ENCODE data around the gene KLC3. TPM values are rescaled to one million over a fixed set of nuclear protein-coding genes. Genes with fewer than 3 reads are reported as not detected.

The KLC3 gene
- total RNA-seq, 2 donors from 2014 or later, result 3.4 to 7.0 TPM

DNA sequence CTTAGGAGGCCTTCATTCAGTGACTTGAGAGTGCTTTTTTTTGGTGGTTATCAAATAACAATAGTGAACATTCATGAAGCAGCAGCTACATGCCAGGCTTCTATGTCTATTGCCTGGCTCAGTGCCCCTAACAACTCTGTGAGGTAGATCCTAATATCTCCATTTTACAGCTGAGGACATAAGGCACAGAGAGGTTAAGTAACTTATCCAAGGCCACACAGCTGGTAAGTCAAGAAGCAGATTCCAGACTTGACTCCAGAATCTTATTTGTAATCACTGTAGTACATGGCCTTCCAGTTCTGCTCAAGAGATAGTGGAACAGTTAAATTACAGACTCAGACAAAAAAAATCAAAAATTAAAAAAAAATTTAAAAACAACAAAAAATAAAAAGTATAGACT is 44.7 kb upstream of the KLC3 start:
- H3K36me3 ChIP-seq, result peaks cover 0 to 6% of the 10 kb centered on the region in 2 donors
- H3K27ac ChIP-seq, result no peak overlapping the region
- H3K4me3 ChIP-seq, result no peak overlapping the region
- intact Hi-C loops (cut with DNase I), result no loop called here
- no peak for DNase-seq (ENCODE audit: low spot score)
- H3K9me3 ChIP-seq, result no peaks in the 10 kb centered on the region
- TF ChIP-seq, protein P1, sequence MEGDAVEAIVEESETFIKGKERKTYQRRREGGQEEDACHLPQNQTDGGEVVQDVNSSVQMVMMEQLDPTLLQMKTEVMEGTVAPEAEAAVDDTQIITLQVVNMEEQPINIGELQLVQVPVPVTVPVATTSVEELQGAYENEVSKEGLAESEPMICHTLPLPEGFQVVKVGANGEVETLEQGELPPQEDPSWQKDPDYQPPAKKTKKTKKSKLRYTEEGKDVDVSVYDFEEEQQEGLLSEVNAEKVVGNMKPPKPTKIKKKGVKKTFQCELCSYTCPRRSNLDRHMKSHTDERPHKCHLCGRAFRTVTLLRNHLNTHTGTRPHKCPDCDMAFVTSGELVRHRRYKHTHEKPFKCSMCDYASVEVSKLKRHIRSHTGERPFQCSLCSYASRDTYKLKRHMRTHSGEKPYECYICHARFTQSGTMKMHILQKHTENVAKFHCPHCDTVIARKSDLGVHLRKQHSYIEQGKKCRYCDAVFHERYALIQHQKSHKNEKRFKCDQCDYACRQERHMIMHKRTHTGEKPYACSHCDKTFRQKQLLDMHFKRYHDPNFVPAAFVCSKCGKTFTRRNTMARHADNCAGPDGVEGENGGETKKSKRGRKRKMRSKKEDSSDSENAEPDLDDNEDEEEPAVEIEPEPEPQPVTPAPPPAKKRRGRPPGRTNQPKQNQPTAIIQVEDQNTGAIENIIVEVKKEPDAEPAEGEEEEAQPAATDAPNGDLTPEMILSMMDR (IDR thresholded peaks at IDR 0.05), result no peak
- TF ChIP-seq POLR2AphosphoS5 (IDR thresholded peaks at IDR 0.05), result no peak
- no peak for TF ChIP-seq POLR2A (IDR thresholded peaks at IDR 0.05)
- no peaks in the 10 kb centered on the region for H3K27me3 ChIP-seq (replicated peaks; ENCODE audit: insufficient read depth)
- no peaks in the 10 kb centered on the region for H3K4me1 ChIP-seq (replicated peaks)

DNA sequence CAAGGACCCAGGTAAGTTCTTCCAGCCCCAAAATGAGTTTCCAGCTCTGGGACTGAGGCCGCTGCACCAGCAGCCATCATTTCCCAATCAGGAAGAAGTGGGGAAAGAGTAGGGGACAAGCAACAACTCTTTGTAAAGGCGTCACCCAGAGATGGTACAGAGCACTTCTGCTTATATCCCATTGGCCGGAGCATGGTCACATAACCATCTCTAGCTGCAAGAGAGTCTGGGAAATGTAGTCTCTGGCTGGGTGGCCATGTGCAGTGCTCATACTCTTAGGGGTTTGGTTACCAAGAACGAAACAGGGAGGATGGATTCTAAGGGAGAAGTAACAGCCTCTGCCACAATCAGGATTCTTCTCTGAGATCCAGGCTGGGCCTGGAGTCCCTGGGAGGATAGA is 44.2 kb upstream of the KLC3 start:
- WGBS, result 95% methylated on average over 4 of the region's 4 CpGs
- Histone ChIP-seq H3K4me3 (no peak overlapping the region), H3K4me1 (replicated peaks) (no peaks in the 10 kb centered on the region), H3K27ac (no peak overlapping the region), H3K36me3 (peaks cover 0 to 6% of the 10 kb centered on the region in 2 donors), H3K9me3 (no peaks in the 10 kb centered on the region), H3K27me3 (replicated peaks; ENCODE audit: insufficient read depth) (no peaks in the 10 kb centered on the region)
- DNase-seq (ENCODE audit: low spot score), result no peak
- TF ChIP-seq, protein P1 (IDR thresholded peaks at IDR 0.05), result no peak
- TF ChIP-seq POLR2A (IDR thresholded peaks at IDR 0.05), result no peak
- TF ChIP-seq POLR2AphosphoS5 (IDR thresholded peaks at IDR 0.05), result no peak
- intact Hi-C loops (cut with DNase I), result no loop called here

DNA sequence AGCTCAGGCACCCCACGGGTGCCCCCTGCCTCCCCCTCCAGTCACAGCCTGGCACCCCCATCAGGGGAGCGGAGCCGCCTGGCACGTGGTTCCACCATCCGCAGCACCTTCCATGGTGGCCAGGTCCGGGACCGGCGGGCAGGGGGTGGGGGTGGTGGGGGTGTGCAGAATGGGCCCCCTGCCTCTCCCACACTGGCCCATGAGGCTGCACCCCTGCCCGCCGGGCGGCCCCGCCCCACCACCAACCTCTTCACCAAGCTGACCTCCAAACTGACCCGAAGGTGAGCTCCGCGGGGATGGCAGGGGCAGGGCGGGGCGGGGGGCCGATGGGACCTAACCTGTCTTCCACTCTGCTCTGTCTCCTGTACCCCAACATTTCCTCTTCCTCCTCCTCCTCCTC is 42.9 kb upstream of the KLC3 start:
- WGBS, result 94% methylated on average over 18 of the region's 18 CpGs
- intact Hi-C loops (cut with DNase I), result no loop called here
- H3K36me3 ChIP-seq, result peaks cover 0 to 6% of the 10 kb centered on the region in 2 donors
- DNase-seq (ENCODE audit: low spot score), result no peak
- H3K4me1 ChIP-seq (replicated peaks), result no peaks in the 10 kb centered on the region
- TF ChIP-seq POLR2AphosphoS5 (IDR thresholded peaks at IDR 0.05) (no peak), POLR2A (IDR thresholded peaks at IDR 0.05) (no peak)
- TF ChIP-seq, protein P1 (IDR thresholded peaks at IDR 0.05), result no peak
- H3K27me3 ChIP-seq (replicated peaks; ENCODE audit: insufficient read depth), result no peaks in the 10 kb centered on the region
- no peak overlapping the region for H3K27ac ChIP-seq
- H3K4me3 ChIP-seq, result no peak overlapping the region
- H3K9me3 ChIP-seq, result no peaks in the 10 kb centered on the region

DNA sequence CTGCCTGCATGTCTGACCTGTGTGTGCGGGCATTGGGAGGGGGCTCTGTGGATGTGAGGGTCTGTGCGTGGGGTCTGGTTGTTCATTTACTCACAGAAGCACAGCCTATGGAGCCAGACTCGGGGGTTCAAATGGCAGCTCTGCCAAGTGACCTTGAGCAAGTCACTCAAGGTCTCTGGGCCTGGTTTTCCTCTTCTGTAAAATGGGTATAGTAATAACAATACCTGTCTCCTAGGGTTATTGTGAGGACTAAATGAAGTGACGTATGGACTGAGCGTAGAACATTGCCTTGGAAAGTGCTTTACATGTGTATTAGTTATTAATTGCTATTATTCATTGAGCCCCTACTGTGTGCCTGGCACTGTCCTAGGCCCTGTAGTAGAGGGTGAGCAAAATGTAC is 42.3 kb upstream of the KLC3 start:
- H3K36me3 ChIP-seq, result peaks cover 0 to 6% of the 10 kb centered on the region in 2 donors
- H3K4me3 ChIP-seq, result no peak overlapping the region
- DNase-seq (ENCODE audit: low spot score), result no peak
- no peaks in the 10 kb centered on the region for H3K27me3 ChIP-seq (replicated peaks; ENCODE audit: insufficient read depth)
- no peaks in the 10 kb centered on the region for H3K9me3 ChIP-seq
- no peak overlapping the region for H3K27ac ChIP-seq
- H3K4me1 ChIP-seq (replicated peaks), result no peaks in the 10 kb centered on the region
- intact Hi-C loops (cut with DNase I), result no loop called here
- 95% methylated on average over 5 of the region's 5 CpGs for WGBS
- TF ChIP-seq POLR2AphosphoS5 (IDR thresholded peaks at IDR 0.05) (no peak), POLR2A (IDR thresholded peaks at IDR 0.05) (no peak)
- TF ChIP-seq, protein P1 (IDR thresholded peaks at IDR 0.05), result no peak

DNA sequence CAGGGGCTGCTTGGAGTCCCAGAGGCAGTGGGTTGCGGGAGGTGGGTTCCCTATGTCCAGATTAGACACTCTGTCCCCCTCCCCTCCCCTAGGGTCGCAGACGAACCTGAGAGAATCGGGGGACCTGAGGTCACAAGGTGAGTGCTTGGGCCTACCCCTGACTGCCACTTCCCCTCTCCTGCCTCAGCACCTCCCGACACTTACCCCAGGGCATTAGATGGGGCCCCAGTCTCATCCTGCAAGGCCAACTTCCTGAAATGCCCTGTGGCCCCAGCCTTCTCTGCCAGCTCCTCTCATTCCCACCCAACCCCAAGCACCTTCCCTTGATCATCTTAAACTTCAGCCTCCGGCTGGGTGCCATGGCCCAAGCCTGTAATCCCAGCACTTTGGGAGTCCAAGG is 40.8 kb upstream of the KLC3 start:
- DNase-seq (ENCODE audit: low spot score), result no peak
- TF ChIP-seq POLR2A (IDR thresholded peaks at IDR 0.05), result no peak
- TF ChIP-seq POLR2AphosphoS5 (IDR thresholded peaks at IDR 0.05), result no peak
- TF ChIP-seq, protein P1 (IDR thresholded peaks at IDR 0.05), result no peak
- H3K4me1 ChIP-seq (replicated peaks), result no peaks in the 10 kb centered on the region
- H3K27me3 ChIP-seq (replicated peaks; ENCODE audit: insufficient read depth), result no peaks in the 10 kb centered on the region
- no peak overlapping the region for H3K4me3 ChIP-seq
- no peaks in the 10 kb centered on the region for H3K9me3 ChIP-seq
- no peak overlapping the region for H3K27ac ChIP-seq
- H3K36me3 ChIP-seq, result peaks cover 0 to 6% of the 10 kb centered on the region in 2 donors
- 91% methylated on average over 6 of the region's 6 CpGs for WGBS
- intact Hi-C loops (cut with DNase I), result no loop called here
